Caco-2 (cell line): ENCODE measurements around the gene ADGRB3. TPM values are rescaled to one million over a fixed set of nuclear protein-coding genes. Genes with fewer than 3 reads are reported as not detected.

ENCODE experiments used
- BruUV-seq: library from RNA; stranded (reverse); fragments of 400-500 nt; replicated peaks from 2 replicates; lab custom pipeline; 2021; lab: Mats Ljungman, UMichigan
- CTCF ChIA-PET: fragments of 300-600 bp; sonication (Branson Sonifier 250); formaldehyde crosslinking; loops from one replicate; lab custom pipeline; 2022; ENCODE audit warnings: antibody characterized with exemption; lab: Charles Lee
- POLR2A ChIA-PET: fragments of 300-600 bp; sonication (Branson Sonifier 250); formaldehyde crosslinking; loops from one replicate; lab custom pipeline; 2022; ENCODE audit warnings: antibody characterized with exemption; lab: Charles Lee
- DNase-seq, 2 experiments: peaks; one replicate each; pipeline versions ENCODE4 v3.0.0 to v3.0.0-alpha.2; 2020 to 2022
- H3K27me3 ChIP-seq: replicated peaks from 2 replicates; pipeline ENCODE4 v1.6.0; 2011; ENCODE audit warnings: low read length; ENCODE audit not compliant: control insufficient read depth, insufficient read depth
- H3K36me3 ChIP-seq: 2 replicates; pipeline ENCODE4 v1.5.1; 2011; ENCODE audit warnings: low read length; ENCODE audit not compliant: control insufficient read depth, insufficient read depth
- H3K4me1 ChIP-seq: fragments of 250-450 bp; sonication (Bioruptor Pico); 2 replicates; pipeline ENCODE4 v1.5.1; 2020; ENCODE audit warnings: mild to moderate bottlenecking
- H3K4me3 ChIP-seq: 2 replicates; pipeline ENCODE4 v1.5.1; 2011; ENCODE audit warnings: low read depth, mild to moderate bottlenecking, control low read depth, low read length
- H3K9me3 ChIP-seq: fragments of 250-450 bp; sonication (Bioruptor Pico); 2 replicates; pipeline ENCODE4 v1.5.1; 2020; ENCODE audit warnings: mild to moderate bottlenecking, moderate library complexity
- H3K27ac Mint-ChIP-seq: one replicate; pipeline ENCODE4 v1.8.0; 2022; ENCODE audit warnings: mixed read lengths; ENCODE audit not compliant: unreplicated experiment
- H3K27me3 Mint-ChIP-seq: one replicate; pipeline ENCODE4 v1.8.0; 2022; ENCODE audit warnings: mixed read lengths; ENCODE audit not compliant: insufficient read depth, unreplicated experiment
- H3K36me3 Mint-ChIP-seq: one replicate; pipeline ENCODE4 v1.8.0; 2022; ENCODE audit warnings: mild to moderate bottlenecking, mixed read lengths; ENCODE audit not compliant: insufficient read depth, unreplicated experiment
- H3K4me1 Mint-ChIP-seq: one replicate; pipeline ENCODE4 v1.8.0; 2022; ENCODE audit warnings: low read depth, mixed read lengths; ENCODE audit not compliant: unreplicated experiment
- H3K4me3 Mint-ChIP-seq: one replicate; pipeline ENCODE4 v1.8.0; 2022; ENCODE audit warnings: mild to moderate bottlenecking, moderate library complexity, mixed read lengths; ENCODE audit not compliant: unreplicated experiment
- H3K9me3 Mint-ChIP-seq: one replicate; pipeline ENCODE4 v1.8.0; 2022; ENCODE audit warnings: mixed read lengths; ENCODE audit not compliant: unreplicated experiment
- intact Hi-C: fragments of 100-400 bp; cut with micrococcal nuclease; formaldehyde crosslinking; loops from one replicate; pipeline ENCODE4 v1.10.0; 2022; ENCODE audit not compliant: unreplicated experiment
- total RNA-seq: library from RNA; stranded (reverse); gene quantifications from 2 replicates; pipeline ENCODE4 v1.2.3, GENCODE V29; 2022
- TF ChIP-seq, protein P1 (sequence below), 2 experiments: fragments of 200-600 bp in 1 of 2; IDR thresholded peaks; 1 replicate in 1 of 2; 2 replicates in 1 of 2; pipeline versions ENCODE4 v1.5.1 to v1.8.0; 2011 to 2022; ENCODE audit warnings: antibody characterized with exemption in 1 of 2, control low read depth in 1 of 2, inconsistent platforms in 1 of 2, low read depth in 1 of 2, low read length in 1 of 2, mild to moderate bottlenecking in 1 of 2, moderate library complexity in 1 of 2; ENCODE audit not compliant: insufficient read depth in 1 of 2, severe bottlenecking in 1 of 2, unreplicated experiment in 1 of 2

ADGRB3 gene
- total RNA-seq, 1 experiment from 2014 or later: 0.18 TPM

DNA sequence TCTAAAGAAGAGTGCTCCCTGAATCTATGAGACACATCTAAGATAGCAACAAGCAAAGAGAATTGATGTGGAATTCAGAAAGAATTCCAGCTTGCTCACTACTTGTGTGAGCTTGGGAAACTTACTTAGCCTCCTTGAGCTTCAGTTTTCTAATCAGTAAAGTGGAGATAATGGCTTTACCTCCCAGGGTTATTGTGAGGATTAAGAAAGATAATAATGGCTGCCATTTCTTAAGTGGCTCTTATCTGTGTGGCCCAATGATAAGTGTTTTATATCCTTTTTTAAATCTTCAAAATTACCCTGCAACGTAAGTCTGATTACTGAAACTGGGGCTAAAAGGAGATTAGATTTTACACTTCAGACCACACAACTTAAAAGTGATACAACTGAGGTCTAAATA lies 743.2 kb downstream of the ADGRB3 start:
- intact Hi-C loops: no loop called here
- Histone ChIP-seq H3K4me1 (no peaks in the 10 kb centered on the region), H3K27me3 (no peaks in the 10 kb centered on the region), H3K9me3 (no peaks in the 10 kb centered on the region), H3K36me3 (no peaks in the 10 kb centered on the region), H3K4me3 (no peak overlapping the region)
- Mint-ChIP-seq H3K36me3 (no peaks in the 10 kb centered on the region), H3K4me1 (no peaks in the 10 kb centered on the region), H3K27me3 (peaks cover 2% of the 10 kb centered on the region), H3K4me3 (no peak overlapping the region), H3K27ac (no peak overlapping the region), H3K9me3 (no peaks in the 10 kb centered on the region)
- TF ChIP-seq, protein P1, sequence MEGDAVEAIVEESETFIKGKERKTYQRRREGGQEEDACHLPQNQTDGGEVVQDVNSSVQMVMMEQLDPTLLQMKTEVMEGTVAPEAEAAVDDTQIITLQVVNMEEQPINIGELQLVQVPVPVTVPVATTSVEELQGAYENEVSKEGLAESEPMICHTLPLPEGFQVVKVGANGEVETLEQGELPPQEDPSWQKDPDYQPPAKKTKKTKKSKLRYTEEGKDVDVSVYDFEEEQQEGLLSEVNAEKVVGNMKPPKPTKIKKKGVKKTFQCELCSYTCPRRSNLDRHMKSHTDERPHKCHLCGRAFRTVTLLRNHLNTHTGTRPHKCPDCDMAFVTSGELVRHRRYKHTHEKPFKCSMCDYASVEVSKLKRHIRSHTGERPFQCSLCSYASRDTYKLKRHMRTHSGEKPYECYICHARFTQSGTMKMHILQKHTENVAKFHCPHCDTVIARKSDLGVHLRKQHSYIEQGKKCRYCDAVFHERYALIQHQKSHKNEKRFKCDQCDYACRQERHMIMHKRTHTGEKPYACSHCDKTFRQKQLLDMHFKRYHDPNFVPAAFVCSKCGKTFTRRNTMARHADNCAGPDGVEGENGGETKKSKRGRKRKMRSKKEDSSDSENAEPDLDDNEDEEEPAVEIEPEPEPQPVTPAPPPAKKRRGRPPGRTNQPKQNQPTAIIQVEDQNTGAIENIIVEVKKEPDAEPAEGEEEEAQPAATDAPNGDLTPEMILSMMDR (IDR thresholded peaks at IDR 0.05; ENCODE audit: insufficient read depth in 1 of 2, low read depth in 1 of 2, low read length in 1 of 2, severe bottlenecking in 1 of 2, unreplicated experiment in 1 of 2): no peak
- ChIA-PET CTCF (no interaction called here), POLR2A (no interaction called here)
- BruUV-seq: no TSS peak
- DNase-seq: no peak

DNA sequence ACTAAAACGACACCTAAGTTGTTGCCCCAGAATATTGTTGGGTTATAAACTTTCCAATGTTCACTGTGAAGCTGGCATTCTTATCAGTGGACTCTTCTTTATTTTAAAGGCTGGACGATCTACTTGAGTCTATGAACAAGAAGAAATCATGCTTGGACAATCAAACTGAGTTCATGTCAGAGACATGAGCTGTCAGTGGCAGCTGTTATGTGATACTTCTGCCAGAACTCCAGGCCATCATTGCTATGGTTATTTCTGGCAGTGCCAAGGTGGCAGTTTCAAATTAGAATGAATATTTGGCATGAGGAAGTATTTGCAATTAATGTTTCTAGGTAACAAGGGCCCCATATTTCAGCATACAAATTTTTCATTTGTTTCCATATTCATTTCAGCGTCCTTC lies 744.4 kb downstream of the ADGRB3 start:
- CTCF ChIA-PET: no interaction called here

DNA sequence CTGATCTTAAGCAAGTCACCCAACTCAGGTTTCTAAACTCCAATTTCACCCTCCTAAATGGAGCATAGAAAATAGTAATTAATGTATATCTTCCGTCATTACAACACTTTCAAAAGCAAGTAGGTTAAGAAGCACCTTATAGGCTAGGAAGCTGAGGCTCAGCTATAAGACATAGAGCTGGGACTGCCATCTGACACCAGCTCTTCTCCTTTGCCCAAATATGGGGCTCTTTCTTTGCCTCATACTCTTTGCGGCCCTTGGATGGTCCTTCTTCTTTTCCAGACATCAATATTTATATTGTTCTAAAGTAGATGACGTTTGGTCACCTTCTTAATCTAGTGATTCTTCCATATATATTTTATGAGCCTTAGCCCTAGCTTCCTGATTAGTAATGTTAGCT lies 748.5 kb downstream of the ADGRB3 start:
- Histone ChIP-seq H3K9me3 (no peaks in the 10 kb centered on the region), H3K27me3 (no peaks in the 10 kb centered on the region), H3K4me1 (no peaks in the 10 kb centered on the region), H3K36me3 (no peaks in the 10 kb centered on the region), H3K4me3 (no peak overlapping the region)
- ChIA-PET POLR2A (no interaction called here), CTCF (no interaction called here)
- intact Hi-C loops: no loop called here
- no peaks in the 10 kb centered on the region for H3K9me3 Mint-ChIP-seq
- no peaks in the 10 kb centered on the region for H3K4me1 Mint-ChIP-seq
- H3K27ac Mint-ChIP-seq: no peak overlapping the region
- DNase-seq: no peak
- TF ChIP-seq, protein P1 (IDR thresholded peaks at IDR 0.05; ENCODE audit: insufficient read depth in 1 of 2, low read depth in 1 of 2, low read length in 1 of 2, severe bottlenecking in 1 of 2, unreplicated experiment in 1 of 2): no peak
- no peak overlapping the region for H3K4me3 Mint-ChIP-seq
- H3K36me3 Mint-ChIP-seq: no peaks in the 10 kb centered on the region
- BruUV-seq: no TSS peak
- H3K27me3 Mint-ChIP-seq: peaks cover 2% of the 10 kb centered on the region

More for the DNA sequence above, 744.4 kb downstream of the ADGRB3 start:
- TF ChIP-seq, protein P1 (IDR thresholded peaks at IDR 0.05; ENCODE audit: insufficient read depth in 1 of 2, low read depth in 1 of 2, low read length in 1 of 2, severe bottlenecking in 1 of 2, unreplicated experiment in 1 of 2): no peak
- Mint-ChIP-seq H3K4me3 (no peak overlapping the region), H3K9me3 (no peaks in the 10 kb centered on the region), H3K27me3 (peaks cover 2% of the 10 kb centered on the region), H3K27ac (no peak overlapping the region), H3K36me3 (no peaks in the 10 kb centered on the region), H3K4me1 (no peaks in the 10 kb centered on the region)
- Histone ChIP-seq H3K4me1 (no peaks in the 10 kb centered on the region), H3K36me3 (no peaks in the 10 kb centered on the region), H3K27me3 (no peaks in the 10 kb centered on the region), H3K9me3 (no peaks in the 10 kb centered on the region), H3K4me3 (no peak overlapping the region)
- no peak for DNase-seq
- no TSS peak for BruUV-seq
- intact Hi-C loops: no loop called here
- POLR2A ChIA-PET: no interaction called here
